ENCODE results near the gene MAP1S.
A peak's percentile ranks its signal among the peaks of the same experiment; 100 is the strongest.

The MAP1S gene

DNA sequence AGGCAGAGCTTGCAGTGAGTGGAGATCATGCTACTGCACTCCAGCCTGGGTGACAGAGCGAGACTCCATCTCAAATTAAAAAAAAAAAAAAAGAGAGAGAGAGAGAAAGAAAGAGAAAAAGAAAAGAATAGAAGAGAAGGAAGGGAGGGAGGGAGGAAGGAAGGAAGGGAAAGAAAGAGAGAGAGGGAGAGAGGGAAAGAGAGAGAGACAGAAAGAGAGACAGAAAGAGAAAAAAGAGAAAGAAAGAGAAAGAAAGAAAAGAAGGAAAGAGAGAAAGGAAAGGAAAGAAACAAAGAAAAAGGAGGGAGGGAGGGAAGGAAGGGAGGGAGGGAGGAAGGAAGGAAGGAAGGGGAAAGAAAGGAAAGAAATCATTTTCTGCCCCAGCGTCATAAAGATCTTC is 24.1 kb upstream of the MAP1S start:
- no peak for DNase-seq

DNA sequence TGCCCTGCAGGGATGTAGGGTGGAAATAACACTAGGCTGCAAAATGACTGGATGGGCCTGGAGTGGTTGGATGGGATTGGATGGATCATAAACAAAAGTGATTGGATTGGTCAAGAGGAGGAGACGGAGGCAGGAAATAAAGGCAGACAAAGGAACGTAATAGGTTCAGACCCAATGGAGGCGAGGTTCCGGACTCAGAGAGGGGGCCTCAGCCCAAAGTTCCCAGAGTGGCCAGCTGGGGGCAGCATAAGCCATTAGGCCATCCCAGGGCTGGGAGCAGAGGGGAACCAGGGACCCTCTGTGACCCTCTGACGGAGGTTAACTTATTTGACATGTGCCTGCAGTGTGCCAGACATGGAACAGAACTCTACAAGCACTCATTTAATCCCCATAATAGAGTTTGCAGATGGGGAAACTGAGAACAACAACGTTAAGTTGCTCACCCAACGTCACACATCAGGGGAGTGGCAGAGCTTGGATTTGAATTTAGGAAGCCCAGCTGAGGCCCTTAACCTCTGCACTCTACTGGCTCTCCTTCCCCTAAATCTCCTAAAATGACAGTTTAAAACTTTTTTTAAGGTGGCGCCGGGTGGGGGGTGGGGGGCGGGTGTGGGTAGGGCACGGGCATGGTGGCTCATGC is 15.3 kb upstream of the MAP1S start:
- peak; percentile 79 for DNase-seq

DNA sequence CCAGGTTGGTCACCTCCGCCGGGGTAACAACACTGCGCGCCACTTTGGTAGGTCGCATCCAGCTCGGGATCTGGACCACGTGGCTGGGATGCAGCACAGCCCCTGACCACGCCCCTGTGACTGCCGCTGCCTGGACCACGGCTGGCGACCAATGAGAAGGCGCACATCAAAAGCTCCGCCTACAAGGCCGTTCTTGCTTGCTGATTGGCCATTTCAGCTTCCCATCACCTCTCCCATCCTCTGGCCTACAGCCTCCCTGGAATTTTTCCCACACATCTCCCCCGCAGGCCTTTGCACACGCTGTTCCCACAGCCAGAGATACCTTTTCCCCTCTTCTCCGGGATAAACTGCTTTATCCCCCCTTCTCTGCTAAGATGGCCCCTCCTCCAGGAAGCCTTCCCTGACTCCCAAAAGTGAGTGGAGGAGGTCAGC is 12.5 kb upstream of the MAP1S start:
- DNase-seq: no peak

DNA sequence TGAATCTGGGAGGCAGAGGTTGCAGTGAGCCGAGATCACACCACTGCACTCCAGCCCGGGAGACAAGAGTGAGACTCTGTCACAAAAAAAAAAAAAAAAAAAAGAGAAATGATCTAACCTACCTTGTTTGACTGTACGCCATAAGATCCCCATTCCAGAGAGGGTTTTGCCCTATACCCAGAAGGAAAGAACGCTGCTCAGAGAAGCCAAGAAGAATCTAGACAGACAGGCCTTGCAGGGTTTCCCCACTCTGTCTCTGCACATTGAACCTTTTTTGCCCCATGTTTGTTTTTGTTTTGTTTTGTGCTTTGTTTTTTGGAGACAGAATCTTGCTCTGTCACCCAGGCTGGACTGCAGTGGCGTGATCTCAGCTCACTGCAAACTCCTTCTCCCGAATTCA is 7.4 kb upstream of the MAP1S start:
- no peak for DNase-seq

DNA sequence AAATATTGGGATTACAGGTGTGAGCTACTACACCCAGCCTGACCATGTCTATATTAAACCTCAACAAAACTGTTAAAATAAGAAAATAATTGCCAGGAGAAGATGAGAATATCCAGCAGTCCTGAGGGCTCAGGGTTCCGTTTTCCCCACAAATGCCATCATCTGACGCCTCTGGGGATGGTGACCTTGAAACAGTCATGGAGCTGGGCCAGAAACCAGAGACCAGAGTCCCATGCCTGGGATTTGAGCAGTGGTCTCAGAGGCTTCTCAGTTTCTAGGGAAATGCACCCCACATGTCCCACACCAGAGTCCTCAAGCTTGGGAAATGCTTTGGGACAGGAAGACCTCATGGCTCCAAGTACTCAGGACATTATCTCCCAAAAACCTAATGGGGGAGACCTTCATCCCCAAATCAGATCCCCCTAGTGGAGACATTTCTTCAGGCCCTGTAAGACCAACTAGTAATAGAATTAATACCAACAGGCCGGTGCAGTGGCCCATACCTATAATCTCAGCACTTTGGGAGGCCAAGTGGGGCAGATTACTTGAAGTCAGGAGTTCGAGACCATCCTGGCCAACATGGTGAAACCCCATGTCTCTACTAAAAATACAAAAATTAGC is 2.9 kb upstream of the MAP1S start:
- peak; percentile 31 for DNase-seq

DNA sequence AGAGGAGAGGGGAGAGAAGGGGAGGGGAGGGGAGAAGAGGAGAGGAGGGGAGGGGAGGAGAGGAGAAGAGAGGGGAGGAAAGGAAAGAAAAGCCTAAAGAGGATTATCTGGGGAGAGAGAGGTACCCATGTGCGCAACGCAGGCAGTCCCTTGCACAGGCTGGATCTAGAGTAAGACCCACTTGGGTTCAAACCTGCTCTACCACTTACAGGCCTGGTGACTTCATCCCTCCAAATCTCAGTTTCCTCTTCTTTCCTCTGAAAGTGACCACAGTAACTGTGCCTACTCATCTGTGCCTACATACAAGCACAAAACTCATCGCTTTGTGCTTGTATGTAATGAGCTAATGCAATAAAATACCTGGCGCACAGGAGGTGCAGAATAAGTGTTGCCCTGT is 732 bp upstream of the MAP1S start:
- DNase-seq: no peak

DNA sequence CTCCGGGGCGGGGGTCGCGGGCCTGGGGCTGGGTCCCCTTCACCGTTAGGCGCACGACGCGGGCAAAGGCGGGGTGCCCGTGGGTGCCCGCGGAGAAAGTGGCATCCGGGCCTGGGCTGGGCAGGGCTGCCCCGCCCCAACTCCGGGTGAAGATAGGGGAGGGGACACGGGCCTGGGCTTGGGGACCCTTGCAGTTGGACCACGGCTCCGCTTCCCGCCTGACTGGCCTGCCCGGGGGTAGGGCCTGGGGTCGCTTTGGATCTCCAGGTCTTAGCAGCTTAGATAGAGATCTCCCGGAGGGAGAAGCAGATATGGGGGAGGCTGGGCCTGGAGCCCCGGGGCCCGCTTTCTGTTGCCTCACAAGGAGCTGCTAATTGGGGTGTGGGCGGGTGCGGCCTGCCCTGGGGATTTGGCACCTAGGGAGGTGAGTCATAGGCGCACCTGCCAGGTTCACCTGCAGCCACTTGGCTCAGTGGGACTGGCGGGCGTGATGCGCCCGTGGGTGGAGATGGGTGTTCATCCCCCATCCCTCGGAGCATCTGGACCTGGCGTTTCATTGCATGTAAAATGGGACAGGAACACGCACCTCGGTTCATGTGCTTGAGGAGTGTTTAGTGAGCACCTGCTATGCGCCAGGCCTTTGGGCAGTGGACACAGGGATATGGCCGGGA is 585 bp downstream of the MAP1S start:
- DNase-seq: no peak

DNA sequence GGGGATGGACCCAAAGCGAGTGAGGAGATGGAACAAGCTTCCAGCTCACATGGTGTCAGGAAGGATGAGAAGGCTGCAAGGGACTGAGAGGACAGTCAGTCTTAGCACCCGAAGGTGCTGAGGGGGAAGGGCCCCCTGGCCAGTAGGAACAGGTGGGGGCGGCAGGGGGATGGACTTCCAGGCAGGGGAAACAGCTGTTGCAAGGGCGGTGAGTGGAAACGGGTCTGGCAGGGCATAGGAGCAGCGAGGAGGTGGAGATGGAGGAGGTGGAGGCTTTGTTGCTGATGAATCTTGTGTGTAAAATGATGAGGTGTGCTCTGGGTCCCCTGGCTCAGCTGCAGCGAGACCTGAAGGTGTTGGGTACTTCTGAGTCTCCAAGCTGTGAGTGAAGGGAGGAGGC is 1.2 kb downstream of the MAP1S start:
- no peak for DNase-seq

DNA sequence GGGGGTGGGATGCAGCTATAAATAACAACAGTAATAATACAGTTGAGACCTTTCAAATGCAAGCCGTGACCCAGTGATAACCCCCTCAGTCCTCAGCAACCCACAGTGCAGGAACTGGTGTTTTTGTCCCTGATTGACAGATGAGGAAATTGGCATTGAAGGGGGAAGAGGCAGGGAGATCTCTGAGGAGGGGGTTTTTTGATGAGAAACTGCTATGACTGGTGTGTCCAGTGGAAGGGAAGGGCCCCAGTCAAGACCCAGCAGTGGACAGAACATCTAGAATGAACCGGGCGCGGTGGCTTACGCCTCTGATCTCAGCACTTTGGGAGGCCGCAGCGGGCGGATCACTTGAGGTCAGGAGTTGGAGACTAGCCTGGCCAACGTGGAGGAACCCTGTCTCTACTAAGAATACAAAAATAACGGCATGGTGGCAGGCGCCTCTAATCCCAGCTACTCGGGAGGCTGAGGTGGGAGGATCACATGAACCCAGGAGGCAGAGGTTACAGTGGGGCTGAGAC is 1.9 kb downstream of the MAP1S start:
- no peak for DNase-seq

DNA sequence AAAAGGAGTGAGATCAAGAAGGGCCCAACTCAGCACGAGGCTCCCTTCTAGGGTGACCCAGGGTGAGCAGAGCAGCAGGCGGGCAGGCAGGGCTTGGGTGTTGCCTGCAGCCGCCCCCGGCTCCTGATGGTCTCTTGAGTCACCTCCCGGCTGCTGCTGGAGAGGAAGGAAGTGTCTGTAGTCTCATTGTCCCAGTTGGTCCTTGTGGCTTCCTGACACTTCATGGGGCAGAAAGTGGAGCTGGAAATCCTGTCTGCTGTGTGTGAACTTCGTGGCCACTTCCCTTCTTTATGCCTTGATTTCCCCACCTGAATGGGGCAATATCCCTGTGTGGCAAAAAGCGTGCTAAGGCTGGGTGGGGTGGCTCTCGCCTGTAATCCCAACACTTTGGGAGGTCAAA is 2.5 kb downstream of the MAP1S start:
- peak; percentile 47 for DNase-seq

DNA sequence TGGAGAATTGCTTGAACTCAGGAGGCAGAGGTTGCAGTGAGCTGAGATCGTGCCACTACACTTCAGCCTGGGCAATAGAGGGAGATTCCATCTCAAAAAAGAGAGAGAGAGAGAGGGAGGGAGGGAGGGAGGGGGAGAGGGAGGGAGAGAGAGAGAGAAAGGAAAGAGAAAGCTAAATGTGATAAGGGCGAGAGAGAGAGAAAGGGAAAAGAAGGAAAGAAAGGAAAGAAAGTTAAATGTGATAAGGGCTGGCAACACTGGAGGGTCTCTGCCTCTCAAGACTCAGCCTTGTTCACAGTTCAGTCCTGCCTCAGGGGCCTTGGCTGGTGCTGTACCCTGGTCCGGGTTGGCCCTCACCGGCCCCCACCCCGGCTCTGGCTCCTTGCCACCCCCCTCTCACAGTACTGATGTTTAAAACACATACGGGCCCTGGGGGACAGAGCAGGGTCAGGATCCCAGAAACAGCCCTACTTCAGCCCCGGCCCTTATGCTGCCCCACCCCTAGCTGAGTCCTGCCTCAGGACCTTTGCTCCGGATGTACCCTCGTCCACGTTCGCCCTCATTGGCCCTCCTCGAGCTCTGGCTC is 3.5 kb downstream of the MAP1S start:
- no peak for DNase-seq

DNA sequence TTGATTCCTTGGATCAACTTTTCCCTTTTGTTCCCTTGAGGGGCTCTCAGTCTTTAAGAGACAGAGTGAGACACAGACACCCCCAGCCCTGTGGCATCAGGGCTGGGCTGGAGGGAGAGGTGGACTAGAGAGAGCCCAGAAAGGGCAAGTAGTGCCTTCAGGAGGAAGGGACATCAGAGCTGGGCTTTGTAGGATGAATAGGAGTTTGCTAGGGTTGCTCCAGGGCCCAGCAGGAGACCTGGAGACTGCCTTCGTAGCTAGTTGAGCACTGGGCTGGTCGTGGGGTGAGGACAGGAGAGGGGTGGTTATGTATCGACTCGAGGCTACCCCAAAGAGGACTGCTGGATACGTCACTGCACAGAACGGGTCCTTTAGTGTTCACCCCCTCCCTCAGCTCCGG is 5.4 kb downstream of the MAP1S start:
- DNase-seq: no peak

DNA sequence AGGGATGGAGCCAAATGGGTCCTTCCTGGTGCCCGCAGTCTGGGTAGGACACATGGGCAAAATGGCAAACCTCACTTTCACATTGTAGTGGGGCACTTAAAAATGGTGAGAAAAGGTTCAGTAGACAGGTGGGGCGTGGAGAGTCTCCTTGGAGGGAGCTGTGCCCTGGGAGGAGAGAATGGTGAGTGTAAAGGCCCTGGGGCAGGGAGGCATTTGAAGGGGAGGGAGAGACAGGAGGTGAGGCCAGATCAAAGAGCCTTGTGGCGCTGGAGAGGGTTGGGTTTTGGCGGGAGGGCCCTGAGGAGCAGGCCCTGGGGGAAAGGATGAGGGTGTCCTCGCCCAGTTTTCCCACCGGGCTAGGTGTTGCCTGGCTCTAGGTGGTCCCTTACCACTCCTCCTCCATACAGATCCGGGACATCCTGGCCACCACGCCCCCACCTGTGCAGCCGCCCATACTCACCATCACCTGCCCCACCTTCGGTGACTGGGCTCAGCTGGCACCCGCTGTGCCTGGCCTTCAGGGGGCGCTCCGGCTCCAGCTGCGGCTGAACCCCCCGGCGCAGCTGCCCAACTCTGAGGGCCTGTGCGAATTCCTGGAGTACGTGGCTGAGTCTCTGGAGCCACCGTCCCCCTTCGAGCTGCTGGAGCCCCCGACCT is 6.3 kb downstream of the MAP1S start:
- no peak for DNase-seq

DNA sequence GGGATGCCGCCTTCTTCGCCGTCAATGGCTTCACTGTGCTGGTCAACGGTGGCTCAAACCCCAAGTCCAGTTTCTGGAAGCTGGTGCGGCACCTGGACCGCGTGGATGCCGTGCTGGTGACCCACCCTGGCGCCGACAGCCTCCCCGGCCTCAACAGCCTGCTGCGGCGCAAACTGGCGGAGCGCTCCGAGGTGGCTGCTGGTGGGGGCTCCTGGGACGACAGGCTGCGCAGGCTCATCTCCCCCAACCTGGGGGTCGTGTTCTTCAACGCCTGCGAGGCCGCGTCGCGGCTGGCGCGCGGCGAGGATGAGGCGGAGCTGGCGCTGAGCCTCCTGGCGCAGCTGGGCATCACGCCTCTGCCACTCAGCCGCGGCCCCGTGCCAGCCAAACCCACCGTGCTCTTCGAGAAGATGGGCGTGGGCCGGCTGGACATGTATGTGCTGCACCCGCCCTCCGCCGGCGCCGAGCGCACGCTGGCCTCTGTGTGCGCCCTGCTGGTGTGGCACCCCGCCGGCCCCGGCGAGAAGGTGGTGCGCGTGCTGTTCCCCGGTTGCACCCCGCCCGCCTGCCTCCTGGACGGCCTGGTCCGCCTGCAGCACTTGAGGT is 7.0 kb downstream of the MAP1S start:
- DNase-seq: no peak

DNA sequence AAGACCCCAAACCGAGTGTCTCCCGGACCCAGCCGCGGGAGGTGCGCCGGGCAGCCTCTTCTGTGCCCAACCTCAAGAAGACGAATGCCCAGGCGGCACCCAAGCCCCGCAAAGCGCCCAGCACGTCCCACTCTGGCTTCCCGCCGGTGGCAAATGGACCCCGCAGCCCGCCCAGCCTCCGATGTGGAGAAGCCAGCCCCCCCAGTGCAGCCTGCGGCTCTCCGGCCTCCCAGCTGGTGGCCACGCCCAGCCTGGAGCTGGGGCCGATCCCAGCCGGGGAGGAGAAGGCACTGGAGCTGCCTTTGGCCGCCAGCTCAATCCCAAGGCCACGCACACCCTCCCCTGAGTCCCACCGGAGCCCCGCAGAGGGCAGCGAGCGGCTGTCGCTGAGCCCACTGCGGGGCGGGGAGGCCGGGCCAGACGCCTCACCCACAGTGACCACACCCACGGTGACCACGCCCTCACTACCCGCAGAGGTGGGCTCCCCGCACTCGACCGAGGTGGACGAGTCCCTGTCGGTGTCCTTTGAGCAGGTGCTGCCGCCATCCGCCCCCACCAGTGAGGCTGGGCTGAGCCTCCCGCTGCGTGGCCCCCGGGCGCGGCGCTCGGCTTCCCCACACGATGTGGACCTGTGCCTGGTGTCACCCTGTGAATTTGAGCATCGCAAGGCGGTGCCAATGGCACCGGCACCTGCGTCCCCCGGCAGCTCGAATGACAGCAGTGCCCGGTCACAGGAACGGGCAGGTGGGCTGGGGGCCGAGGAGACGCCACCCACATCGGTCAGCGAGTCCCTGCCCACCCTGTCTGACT is 7.9 kb downstream of the MAP1S start:
- DNase-seq: no peak

DNA sequence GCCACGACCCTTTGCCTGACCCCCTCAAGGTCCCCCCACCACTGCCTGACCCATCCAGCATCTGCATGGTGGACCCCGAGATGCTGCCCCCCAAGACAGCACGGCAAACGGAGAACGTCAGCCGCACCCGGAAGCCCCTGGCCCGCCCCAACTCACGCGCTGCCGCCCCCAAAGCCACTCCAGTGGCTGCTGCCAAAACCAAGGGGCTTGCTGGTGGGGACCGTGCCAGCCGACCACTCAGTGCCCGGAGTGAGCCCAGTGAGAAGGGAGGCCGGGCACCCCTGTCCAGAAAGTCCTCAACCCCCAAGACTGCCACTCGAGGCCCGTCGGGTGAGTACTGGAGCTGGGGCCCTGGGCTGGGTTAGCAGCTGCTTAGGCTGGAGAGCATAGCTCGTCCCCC is 8.6 kb downstream of the MAP1S start:
- no peak for DNase-seq

DNA sequence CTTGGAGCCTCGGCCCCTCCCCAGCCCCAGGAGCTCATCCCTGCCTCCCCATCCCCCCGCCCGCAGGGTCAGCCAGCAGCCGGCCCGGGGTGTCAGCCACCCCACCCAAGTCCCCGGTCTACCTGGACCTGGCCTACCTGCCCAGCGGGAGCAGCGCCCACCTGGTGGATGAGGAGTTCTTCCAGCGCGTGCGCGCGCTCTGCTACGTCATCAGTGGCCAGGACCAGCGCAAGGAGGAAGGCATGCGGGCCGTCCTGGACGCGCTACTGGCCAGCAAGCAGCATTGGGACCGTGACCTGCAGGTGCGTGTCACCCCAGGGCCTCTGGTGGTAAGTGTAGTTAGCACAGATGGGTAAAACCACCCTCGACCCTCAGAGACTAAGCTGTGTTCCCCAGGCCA is 13.8 kb downstream of the MAP1S start:
- no peak for DNase-seq

DNA sequence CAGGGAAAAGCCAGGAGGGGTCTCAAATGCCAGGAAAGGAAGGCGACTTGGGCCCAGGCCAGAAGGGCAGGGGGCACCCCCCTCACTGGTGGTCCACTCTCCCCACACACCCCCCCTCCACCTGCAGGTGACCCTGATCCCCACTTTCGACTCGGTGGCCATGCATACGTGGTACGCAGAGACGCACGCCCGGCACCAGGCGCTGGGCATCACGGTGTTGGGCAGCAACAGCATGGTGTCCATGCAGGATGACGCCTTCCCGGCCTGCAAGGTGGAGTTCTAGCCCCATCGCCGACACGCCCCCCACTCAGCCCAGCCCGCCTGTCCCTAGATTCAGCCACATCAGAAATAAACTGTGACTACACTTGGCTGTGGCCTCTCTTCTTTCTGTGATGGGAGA is 14.9 kb downstream of the MAP1S start:
- DNase-seq: no peak

DNA sequence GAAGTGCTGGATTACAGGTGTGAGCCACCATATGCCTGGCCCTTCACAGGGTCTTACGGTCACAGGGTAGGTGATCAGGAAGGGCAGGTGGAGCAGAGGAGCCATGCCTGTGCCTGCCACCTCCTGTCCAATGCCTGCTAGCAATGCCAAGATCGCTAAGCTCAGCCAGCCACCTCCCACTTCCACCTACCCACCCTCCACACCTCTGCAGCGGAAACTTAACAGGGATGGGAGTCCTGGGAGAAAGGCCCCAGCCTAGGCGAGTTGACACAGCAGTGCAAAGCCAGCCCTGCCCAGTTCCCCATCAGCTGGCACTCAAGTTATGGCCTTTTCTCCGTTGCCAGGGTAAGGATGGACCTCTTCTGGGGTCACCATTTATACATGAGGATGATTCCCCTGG is 16.1 kb downstream of the MAP1S start:
- DNase-seq: no peak

DNA sequence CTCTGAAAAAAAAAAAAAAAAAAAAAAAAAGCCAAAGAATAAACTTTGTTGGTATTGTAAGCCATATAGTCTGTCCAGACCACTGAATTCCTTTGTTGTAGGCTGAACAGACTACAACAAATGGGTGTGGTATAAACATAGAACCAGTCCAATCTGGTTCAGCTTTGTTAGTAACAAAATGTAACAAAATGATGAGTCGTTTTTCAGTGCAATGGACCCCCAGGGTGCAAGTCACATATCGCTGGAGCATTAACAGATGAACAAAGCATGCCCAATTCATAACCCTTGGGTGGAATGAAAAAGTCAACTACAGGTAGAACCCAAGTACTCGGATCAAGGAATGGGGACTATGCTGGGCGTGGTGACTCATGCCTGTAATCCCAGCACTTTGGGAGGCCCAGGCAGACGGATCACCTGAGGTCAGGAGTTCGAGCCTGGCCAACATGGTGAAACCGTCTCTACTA is 18.4 kb downstream of the MAP1S start:
- DNase-seq: no peak

DNA sequence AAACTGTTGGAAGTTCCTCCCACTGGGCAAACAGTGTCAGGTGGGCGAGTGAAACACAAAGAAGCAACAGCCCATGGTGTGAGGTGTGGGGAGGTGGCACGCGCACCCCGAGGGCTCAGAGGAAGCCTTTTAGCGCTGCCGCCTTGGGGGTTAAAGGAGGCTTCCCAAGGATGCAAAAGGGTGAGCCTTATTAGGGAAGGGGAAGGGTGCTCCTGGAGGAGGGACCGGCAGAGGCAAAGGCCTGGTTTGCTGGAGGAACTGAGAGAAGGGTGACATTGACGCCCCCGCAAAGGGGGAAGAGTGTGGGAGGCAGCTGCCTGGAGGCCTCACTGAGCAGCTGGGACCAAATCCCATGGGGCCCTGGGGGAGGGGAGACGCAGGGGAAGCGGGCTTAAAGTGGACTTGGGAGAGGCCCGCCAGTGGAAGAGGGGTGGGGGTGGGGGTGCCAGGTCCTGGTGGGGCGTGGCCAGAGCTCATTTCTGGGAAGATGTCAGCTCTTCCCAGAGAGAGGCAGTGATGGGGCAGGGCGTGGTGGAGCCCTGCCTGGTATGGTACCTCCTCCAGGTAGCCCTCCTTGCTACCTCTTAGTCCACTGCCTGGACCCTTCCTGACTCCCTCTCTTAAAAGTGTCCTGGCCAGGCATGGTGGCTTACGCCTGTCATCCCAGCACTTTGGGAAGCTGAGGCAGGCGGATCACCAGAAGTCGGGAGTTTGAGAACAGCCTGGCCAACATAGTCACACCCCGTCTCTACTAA is 20.0 kb downstream of the MAP1S start:
- DNase-seq: no peak

Data from hematopoietic multipotent progenitor cell treated with erythropoietin and hydrocortisone succinate and interleukin-3 and kit ligand, for 6 days (in vitro differentiated cells).